Kidney tubule cell (primary cell): ENCODE results near the gene CRTC3.

Source experiments
- DNase-seq: peaks from one replicate; pipeline ENCODE4 v3.0.0-alpha.2; 2018; ENCODE audit warnings: low spot score

CRTC3 gene

GRCh38 chr15:90562669-90563068, 32.9 kb downstream of the CRTC3 start:
- DNase-seq = no peak

DNA sequence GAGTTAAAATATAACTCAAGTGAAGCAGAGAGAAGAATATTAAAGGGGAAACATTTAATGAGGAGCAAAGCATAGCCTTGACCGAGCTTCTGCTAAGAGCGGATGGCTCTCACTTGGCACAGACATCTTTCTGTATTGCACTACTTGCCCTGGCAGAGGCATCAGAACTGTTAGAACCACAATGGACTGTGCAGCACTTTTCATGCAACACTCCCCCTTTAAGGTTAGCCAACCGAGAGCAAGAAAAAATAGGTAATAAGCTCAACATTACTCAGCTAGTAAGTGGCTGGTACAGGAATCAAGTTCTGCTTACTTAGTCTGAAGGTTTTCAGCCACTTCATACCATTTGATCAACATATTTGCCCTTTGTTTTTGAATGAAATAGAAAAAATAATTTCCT, 33.7 kb downstream of the CRTC3 start:
- peak; percentile 22 for DNase-seq

GRCh38 chr15:90564051-90564450, 34.3 kb downstream of the CRTC3 start:
- no peak for DNase-seq

- DNase-seq = no peak
These were observed 34.9 kb downstream of the CRTC3 start for GRCh38 chr15:90564590-90564989.

DNA sequence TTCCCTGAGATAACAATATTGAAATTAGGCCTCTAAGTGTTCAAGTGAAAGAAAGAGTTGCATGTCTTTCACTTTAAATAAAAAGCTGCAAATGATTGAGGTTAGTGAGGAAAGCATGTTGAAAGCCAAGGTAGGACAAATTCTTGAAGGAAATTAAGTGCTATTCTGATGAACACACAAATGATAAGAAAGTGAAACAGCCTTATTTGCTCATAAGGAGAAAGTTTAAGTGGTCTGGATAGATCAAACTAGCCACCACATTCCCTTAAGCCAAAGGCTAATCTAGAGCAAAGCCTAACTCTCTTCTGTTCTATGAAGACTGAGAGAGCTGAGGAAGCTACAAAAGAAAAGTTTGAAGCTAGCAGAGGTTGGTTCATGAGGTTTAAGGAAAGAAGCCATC, 36.1 kb downstream of the CRTC3 start:
- DNase-seq = no peak

- no peak for DNase-seq
These were observed 40.9 kb downstream of the CRTC3 start for GRCh38 chr15:90570643-90571042.

GRCh38 chr15:90571063-90571541, 41.4 kb downstream of the CRTC3 start:
- peak; percentile 28 for DNase-seq

DNA sequence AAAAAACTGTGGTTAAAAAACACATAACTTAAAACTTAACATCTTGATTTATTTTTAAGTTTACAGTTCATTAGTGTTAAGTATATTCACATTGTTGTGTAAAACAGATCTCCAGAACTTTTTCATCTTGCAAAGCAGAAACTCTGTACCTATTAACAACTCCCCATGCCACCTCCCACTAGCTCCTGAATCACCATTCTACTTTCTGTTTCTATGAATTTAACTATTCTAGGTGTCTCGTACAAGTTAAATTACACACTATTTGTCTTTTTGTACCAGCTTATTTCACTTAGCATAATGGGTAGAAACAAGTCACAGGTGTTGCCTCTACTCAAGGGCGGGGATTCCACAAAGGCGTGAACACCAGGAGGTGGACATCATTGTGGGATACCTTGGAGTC, 43.2 kb downstream of the CRTC3 start:
- DNase-seq = no peak

GRCh38 chr15:90576711-90577389, 47.1 kb downstream of the CRTC3 start:
- DNase-seq = no peak

DNA sequence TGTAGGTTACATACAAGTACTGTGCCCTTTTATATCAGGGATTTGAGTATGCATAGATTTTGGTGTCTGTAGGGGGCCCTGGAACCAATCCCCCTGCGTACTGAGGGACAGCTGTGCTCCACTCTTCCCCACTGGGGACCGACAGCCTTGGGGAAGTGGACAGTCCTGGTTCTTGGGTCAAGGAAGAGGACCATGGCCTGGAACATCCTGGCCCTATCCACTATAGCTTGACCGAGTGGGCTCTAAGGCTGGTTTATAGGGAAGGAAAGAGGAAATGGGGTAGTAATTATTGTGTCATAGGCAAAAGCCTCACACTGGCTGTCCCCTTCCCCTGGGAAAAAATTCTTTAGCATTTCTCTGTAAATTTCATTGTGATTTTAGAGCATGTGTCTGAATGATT, 49.5 kb downstream of the CRTC3 start:
- no peak for DNase-seq

- no peak for DNase-seq
These were observed 50.4 kb downstream of the CRTC3 start for GRCh38 chr15:90580099-90580498.

DNA sequence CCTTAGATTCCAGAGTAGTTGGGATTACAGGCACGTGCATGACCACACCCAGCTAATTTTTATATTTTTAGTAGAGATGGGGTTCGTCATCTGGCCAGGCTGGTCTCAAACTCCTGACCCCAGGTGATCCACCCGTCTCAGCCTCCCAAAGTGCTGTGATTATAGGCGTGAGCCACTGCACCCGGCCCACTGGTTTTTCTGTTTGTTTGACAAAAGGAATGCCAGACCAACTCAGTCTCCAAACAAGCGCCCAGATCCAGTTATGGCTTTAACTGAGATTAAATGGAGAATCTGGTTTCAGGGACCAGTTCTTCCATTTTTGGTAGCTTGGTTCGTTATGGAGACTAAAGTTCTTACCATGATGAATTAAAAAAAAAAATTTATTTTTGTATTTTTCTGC, 50.8 kb downstream of the CRTC3 start:
- no peak for DNase-seq

DNA sequence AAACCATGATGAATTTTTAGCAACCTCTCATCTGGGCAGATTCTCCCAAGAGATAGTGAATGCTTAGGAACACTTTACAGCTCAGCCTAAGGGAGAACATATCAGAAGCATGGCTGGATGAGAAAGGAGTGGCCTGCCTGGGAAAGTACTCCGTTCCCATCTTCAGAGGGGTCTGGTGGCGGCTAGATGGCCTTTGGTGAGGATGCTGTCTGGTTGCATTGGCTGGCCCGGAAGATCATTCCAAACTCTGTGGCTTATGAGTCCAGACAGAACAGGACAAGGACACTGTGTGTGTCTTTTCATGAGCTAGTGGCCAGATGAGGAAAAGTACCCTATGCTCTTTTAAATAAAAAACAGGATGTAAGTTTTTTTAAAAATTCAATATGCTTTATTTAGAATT, 51.2 kb downstream of the CRTC3 start:
- DNase-seq = no peak

- peak; percentile 49 for DNase-seq
These were observed 52.1 kb downstream of the CRTC3 start for GRCh38 chr15:90581771-90582352.

- DNase-seq = no peak
These were observed 52.8 kb downstream of the CRTC3 start for GRCh38 chr15:90582553-90582952.

DNA sequence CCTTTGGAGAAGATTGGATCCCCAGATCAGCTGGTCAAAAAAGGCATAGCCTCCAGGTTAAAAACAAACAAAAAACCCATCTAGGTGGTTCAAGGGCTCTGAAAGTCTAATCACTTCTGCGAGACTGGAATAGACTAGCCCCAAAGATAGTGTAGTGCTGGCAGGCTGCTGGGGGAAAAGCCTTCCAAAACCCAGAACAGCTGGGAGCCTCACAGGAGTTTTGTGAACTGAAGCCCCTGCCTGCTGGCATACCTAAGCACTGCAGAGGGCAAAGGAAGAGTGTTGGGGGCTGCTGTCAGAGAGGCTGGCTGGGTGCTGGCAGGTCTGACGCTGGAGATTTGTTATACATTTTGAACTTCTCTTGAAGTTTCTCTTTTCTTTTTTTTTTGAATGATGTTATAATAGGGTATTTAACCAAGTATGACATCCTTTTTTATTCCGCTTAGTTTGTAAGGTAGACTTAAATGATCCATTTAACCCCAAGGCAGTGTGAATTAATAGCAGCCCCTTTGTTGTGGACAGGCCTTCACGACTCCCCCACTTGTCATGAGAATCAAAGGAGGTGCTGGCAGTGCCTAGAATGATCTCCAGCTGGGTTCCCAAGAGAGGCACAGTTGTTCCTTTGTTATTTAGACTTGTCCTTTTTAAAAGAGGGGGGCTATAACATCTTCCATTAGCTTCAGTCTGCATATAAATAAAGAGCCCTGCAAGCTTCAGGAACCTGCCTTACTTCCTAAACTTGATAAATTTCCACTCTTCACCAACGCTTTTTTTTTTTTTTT, 53.9 kb downstream of the CRTC3 start:
- DNase-seq = no peak

DNA sequence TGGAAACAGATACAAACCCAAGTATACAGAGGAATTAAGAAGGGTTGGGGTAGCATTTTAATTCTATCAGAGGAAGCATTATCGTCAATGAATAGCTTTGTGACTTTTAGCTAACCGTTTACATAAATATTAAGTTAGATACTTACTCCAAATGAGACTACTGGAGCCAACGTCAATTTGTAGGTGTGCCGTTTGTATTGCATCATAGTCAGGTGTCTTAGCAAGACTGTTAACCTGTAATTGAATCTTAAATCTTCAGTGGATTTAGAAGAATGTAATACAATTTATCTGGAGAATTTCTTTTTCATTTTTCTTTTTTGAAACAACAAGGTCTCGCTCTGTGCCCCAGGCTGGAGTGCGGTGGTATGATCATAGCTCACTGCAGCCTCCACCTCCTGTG, 55.1 kb downstream of the CRTC3 start:
- DNase-seq = no peak

DNA sequence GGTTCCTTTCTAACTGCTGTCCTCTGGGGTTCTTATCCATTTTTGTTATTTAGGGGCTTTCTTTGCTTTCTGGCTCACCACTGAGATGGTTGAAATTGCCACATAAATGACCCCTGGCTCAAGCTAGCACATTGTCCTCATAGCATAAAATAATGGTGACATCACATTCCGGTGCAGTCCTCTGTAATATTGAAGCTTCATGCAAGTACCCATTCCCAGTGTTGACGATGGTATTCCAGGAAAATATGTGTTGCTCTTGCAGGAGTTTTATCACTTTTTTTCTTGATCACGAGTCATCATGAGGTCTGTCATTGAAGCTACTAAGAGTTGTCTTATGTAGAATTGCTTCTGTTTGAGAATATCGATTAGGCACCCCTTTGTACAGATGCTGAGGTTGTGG, 56.1 kb downstream of the CRTC3 start:
- no peak for DNase-seq

- DNase-seq = no peak
These were observed 57.2 kb downstream of the CRTC3 start for GRCh38 chr15:90586948-90587347.

GRCh38 chr15:90588427-90588826, 58.7 kb downstream of the CRTC3 start:
- no peak for DNase-seq

DNA sequence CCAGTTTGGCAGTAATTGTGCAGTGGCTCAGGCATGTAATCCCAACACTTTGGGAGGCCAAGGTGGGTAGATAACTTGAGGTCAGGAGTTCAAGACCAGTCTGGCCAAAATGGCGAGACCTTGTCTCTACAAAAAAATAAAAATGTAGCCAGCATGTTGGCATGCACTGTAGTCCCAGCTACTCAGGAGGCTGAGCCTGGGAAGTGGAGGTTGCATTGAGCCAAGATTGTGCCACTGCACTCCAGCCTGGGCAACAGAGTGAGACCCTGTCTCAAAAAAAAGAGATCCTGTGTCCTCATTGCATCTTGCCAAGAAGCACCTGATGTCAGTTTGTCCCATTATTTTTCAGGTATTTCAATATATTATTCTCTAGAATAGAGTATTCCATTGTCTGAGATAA, 61.8 kb downstream of the CRTC3 start:
- no peak for DNase-seq

DNA sequence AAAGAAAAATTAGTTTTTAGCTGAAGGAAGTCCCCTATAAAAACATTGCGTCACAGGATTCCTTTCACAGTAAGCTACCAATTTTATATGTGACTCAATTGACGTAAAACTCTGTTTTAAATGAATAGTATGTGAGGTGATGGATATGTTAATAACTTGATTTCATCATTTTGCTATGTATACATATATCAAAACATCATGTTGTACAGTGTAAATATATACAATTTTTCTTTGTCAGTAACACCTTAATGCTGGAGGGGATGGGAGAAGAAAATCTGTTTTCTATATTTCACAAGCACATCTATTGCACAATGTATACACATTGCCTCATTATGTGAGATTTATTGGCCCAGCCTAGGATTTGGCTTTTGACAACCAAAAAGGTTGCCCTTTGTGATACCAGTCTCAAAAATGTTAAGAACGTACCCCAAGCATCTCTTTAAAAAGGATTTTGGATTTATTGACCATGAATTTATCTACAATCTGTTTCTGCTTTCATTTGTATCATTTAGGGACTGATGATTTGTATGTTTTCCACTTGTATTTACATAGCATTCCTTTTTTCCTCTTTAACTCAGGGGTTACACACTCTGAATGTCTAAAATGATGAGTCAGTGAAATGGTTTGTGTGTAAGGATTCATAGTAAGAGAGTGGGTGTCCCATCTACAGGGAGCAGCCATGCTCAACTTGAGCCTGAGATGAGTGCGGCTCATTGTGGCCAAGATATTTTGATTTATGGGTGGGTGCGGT, 62.6 kb downstream of the CRTC3 start:
- peak; percentile 58 for DNase-seq
